Muscle layer of colon (tissue), 2 donors: Measurements from ENCODE around the gene GRAP.

Experiments used
- H3K27ac ChIP-seq: one replicate; pipeline ENCODE4 v1.7.0; 2013; ENCODE audit warnings: low read depth, mild to moderate bottlenecking, low read length, moderate library complexity
- H3K27me3 ChIP-seq, 2 donors: one replicate each; pipeline ENCODE4 v1.7.0; 2013; ENCODE audit warnings: low read length in 2 of 2, mild to moderate bottlenecking in 2 of 2; ENCODE audit not compliant: insufficient read depth in 2 of 2, control insufficient read depth in 1 of 2
- H3K36me3 ChIP-seq: one replicate; pipeline ENCODE4 v1.7.0; 2013; ENCODE audit warnings: mild to moderate bottlenecking, low read length; ENCODE audit not compliant: insufficient read depth
- H3K4me1 ChIP-seq: one replicate; pipeline ENCODE4 v1.7.0; 2013; ENCODE audit warnings: mild to moderate bottlenecking, low read length; ENCODE audit not compliant: insufficient read depth
- H3K4me3 ChIP-seq, 2 donors: one replicate each; pipeline ENCODE4 v1.7.0; 2013; ENCODE audit warnings: low read length in 2 of 2, low read depth in 1 of 2, mild to moderate bottlenecking in 1 of 2, moderate library complexity in 1 of 2
- H3K9ac ChIP-seq: one replicate; pipeline ENCODE4 v1.7.0; 2013; ENCODE audit warnings: low read length
- H3K9me3 ChIP-seq: one replicate; pipeline ENCODE4 v1.7.0; 2013; ENCODE audit warnings: mild to moderate bottlenecking, low read length
- donor health status: abdominal sarcoma.
- donor health status: Adenocarcinoma of cecum.

GRAP gene

DNA sequence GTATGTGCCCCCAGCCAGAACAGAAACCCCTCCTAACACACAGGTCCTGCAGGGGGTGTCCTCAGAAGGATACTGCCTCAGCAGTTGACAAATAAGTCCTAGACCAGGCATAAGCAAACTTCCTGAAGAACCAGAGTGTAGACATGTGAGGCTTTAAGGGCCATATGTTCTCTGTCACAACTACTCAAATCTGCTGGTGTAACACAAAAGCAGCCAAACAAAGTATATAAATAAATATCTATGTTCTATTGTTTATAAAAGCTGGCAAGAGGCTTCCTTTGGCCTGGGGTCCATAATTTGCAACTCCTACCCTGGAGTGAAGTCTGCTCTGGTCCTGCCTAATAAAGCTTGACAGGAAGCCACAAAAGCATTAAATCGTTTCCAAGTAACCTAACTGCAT is 52.1 kb downstream of the GRAP start:
- H3K27ac ChIP-seq: no peak overlapping the region
- H3K9me3 ChIP-seq: no peaks in the 10 kb centered on the region
- H3K27me3 ChIP-seq: no peaks in the 10 kb centered on the region
- H3K4me3 ChIP-seq: no peak overlapping the region
- no peaks in the 10 kb centered on the region for H3K36me3 ChIP-seq
- H3K4me1 ChIP-seq: no peaks in the 10 kb centered on the region
- H3K9ac ChIP-seq: no peak overlapping the region

DNA sequence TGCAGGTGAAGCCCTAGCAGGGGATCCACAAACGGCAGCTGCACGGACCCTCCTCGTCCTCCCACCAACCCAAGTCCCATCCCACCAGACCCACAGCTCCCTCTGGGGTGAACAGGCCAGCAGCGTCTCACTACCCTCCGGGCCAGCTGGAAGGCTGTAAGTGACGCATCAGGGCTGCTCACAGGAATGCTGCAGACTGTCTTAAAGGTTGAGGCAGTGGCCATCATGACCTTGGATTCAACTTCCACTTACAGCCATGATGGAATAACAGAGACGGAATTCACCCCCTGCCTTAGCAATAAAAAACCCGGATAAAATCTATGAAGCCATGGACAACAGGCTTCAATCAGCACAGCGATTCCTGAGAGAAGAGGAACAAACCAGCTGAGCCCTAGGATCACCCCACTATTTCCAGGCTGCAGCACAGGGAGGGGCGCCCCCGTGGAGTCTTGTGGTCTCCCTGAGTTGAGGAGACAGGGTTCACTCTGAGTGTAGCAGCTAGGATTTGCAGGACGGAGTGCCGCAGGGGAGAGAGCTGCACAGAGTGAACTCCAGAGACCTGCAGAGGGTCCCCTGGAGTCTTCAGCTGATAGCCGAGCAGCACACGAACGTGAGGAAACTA is 52.7 kb downstream of the GRAP start:
- Histone ChIP-seq H3K4me3 (no peak overlapping the region), H3K36me3 (no peaks in the 10 kb centered on the region), H3K4me1 (no peaks in the 10 kb centered on the region), H3K9me3 (no peaks in the 10 kb centered on the region), H3K27ac (no peak overlapping the region), H3K9ac (no peak overlapping the region), H3K27me3 (no peaks in the 10 kb centered on the region)

DNA sequence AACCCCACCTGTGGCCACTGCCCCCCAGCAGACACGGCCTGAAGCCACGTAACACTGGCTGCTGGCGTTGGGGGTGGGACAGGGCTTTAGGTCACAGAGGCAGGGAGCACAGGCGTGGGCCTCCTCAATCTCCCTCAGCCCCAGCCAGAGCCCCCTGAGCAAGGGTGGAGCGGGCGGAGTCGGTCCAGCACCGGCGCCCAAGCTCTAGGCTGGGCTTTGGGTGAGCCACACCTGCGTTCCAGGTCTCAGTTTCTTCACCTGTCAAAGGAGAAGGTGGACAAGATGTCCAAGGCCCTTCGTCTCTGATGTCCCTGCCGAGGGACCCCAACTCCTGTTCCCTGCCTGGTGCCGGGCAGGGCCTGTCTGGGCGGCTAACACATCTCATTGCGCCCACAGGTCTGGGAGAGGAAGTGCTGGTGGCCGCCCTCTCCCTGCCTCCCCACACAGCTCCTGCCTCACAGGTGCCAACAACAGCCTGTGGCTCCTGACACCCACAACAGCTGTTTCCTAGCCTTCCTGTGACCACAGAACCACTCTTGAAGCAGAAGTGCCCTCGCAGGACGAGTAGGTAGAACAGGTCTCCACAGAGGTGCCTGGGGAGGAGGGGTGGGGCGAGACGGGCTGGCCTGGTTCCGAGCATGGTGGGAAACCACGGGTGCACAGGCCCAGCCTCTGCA is 54.2 kb downstream of the GRAP start:
- no peaks in the 10 kb centered on the region for H3K27me3 ChIP-seq
- H3K27ac ChIP-seq: no peak overlapping the region
- no peaks in the 10 kb centered on the region for H3K4me1 ChIP-seq
- H3K36me3 ChIP-seq: no peaks in the 10 kb centered on the region
- H3K9me3 ChIP-seq: no peaks in the 10 kb centered on the region
- no peak overlapping the region for H3K9ac ChIP-seq
- H3K4me3 ChIP-seq: no peak overlapping the region

DNA sequence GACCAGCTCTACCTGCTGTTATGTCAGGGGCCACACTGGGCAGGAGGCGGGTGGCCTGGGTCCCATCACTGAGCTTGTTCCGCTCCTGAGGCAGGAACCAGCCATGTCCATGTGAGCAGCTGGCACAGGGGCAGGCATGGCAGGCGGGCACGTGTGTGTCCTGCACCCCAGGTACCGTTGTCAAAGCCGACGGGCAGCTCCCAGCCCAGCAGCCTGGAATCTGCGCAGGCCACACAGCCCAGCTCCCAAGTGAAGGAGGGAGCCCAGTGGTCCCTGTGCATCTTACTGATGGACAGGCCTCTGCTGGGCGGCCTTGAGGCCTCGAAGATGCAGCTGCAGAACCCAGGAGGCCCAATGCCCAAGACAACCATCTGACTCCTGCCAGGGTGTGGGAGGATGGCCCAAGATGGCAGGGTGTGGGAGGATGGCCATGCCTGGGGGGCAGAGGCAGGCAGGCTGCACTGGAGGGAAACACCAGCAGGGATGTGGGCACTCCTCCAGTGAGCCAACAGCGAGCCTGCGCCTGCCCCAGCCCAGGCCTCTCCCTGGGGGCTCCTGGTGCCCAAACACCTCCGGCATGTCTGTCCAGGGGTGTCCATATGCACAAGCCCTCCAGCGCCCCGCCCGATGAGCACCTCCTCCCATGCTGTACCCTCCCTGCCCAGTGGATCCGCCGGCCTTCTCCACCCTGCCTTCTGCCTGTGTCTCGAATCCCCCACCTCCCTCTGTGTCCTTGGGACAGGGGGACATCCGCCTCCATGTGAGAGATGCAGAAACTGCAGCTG is 55.0 kb downstream of the GRAP start:
- no peak overlapping the region for H3K27ac ChIP-seq
- no peaks in the 10 kb centered on the region for H3K27me3 ChIP-seq
- H3K36me3 ChIP-seq: no peaks in the 10 kb centered on the region
- no peaks in the 10 kb centered on the region for H3K4me1 ChIP-seq
- H3K9ac ChIP-seq: no peak overlapping the region
- no peaks in the 10 kb centered on the region for H3K9me3 ChIP-seq
- H3K4me3 ChIP-seq: no peak overlapping the region

DNA sequence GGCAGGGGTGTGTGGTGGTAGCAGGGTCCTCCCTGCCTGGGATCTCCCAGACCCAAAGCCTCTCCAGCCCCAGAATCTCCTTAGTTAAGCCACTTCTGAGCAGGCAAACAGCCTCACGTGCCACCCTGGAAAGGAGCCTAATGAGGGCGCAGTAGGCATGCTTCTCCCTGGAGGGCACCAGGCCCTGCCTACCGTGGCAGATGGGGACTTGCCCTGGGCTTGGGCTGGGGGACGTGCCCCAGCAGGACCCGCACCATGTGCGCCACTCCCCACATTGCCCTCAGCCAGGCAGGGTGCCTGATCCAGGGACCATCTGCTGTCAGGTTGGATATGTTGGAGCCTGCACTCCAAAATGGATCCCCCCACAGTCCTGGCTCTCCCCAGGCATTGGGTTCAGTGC is 56.4 kb downstream of the GRAP start:
- H3K36me3 ChIP-seq: no peaks in the 10 kb centered on the region
- H3K27me3 ChIP-seq: no peaks in the 10 kb centered on the region
- H3K9me3 ChIP-seq: no peaks in the 10 kb centered on the region
- H3K27ac ChIP-seq: no peak overlapping the region
- no peaks in the 10 kb centered on the region for H3K4me1 ChIP-seq
- no peak overlapping the region for H3K9ac ChIP-seq
- H3K4me3 ChIP-seq: no peak overlapping the region

DNA sequence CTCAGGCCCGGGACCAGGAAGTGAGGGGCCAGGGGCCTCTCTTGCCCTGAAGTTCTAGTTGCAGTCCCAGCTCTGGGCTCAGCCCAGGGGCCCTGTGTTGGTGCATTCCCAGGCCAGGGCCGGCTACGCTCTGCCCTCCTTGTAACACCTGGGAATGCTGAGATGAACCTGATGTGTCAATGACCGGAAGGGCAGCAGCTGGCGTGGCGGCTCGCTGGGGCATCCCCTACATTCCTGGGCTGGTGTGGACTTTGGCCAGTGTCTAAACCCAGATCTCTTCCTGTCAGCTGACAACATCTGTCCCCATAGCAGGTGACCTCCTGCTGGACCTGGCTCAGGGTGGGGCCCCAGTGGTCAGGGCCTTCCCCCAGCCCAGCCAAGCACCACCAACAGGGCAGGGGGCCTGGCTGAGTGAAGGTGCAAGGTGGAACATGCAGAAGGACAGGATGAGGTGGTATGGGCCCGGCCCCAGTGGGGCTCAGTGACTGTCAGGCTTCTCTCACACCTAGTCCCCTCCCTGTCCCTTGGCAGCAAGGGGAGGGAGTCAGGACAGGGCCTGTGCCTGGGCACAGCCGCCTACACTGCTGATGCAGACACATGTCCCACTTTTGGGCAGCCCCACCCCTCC is 58.1 kb downstream of the GRAP start:
- Histone ChIP-seq H3K9ac (no peak overlapping the region), H3K4me1 (no peaks in the 10 kb centered on the region), H3K27ac (no peak overlapping the region)

DNA sequence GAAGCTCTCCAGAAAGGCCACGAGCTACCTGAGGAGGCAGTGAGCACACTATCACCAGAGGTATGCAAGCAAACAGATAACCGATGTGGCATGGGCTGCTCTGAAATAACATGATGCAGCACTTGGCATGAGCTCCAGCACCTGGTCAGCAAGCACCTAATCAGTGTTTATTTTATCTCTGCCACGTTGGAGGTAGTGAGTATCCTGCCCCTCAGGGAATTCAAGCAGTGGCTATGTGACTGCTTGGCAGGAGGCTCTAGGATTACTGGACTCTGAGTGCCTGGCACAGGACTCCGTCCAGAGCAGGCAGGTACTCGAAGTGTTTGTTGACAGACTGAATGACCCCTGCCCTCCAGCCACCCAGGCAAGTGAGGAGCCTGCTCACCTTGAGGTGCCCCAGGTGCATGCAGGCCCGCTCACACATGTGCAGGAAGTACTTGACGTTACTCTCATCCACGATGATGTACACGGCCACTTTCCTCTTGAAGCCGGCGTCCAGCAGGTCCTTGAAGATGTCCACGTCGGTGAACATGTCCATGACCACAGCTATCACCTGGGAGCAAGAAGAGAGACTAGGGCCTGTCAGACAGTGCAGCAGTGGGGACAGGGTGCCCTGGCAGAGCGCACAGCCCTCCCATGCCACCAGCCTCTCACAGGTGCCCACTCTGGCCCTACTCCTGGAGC is 58.8 kb downstream of the GRAP start:
- no peak overlapping the region for H3K9ac ChIP-seq
- H3K27me3 ChIP-seq: no peaks in the 10 kb centered on the region
- H3K4me1 ChIP-seq: no peaks in the 10 kb centered on the region
- no peak overlapping the region for H3K4me3 ChIP-seq
- no peaks in the 10 kb centered on the region for H3K9me3 ChIP-seq
- no peak overlapping the region for H3K27ac ChIP-seq
- H3K36me3 ChIP-seq: no peaks in the 10 kb centered on the region

More for the DNA sequence above, 58.1 kb downstream of the GRAP start:
- Histone ChIP-seq H3K9me3 (no peaks in the 10 kb centered on the region), H3K4me3 (no peak overlapping the region), H3K27me3 (no peaks in the 10 kb centered on the region), H3K36me3 (no peaks in the 10 kb centered on the region)

DNA sequence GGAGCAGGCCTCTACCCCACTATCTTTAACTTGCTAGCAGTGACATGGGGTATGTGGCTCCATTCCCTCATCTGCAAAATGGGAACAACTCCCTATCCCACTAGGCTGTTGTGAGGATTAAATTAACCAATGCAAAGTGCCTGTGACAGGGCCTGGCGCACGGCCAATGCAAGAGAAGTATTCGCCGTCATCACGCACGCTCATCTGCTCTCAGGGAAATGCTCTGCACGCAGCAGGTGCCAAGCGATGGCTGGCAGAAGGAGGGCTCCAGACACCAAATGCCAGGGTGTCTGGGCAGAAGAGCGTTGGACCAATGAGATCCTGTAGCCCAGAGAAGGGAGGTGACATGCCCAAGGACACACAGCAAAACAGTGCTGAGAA is 59.5 kb downstream of the GRAP start:
- Histone ChIP-seq H3K36me3 (no peaks in the 10 kb centered on the region), H3K9me3 (no peaks in the 10 kb centered on the region), H3K4me1 (no peaks in the 10 kb centered on the region), H3K27ac (no peak overlapping the region), H3K4me3 (no peak overlapping the region), H3K27me3 (no peaks in the 10 kb centered on the region), H3K9ac (no peak overlapping the region)

DNA sequence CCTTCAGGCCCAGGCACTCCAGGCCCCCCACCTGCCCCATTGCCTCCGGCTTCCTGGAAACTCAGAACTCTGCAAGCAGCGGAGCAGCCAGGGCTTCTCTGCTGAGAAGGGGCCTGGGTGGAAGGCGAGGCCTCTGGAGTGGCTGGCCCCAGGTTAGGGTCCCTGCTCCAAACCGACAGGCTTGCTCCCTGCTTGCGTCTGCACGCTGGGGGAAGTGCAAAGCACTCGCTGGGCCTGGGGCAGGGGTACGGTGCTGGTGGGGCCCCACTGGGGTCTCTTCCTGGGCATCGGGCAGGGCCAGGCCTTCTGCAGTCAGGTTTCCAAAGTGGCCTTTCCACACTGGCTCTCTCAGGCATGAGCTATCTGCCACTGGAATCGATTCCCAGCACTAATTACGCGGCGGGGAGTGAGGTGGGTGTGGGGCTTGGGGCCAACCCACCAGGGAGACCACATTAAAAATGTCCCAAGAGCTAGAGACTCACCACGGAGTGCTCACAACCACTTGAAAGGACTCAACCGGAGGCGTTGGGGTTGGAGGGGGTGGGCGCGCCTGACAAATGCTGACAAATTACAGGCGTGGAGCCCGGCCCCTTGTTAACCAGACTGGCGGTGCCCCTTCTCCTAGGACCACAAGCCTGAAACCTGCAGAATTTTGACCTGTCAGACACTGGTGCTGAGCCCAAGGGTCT is 60.1 kb downstream of the GRAP start:
- no peak overlapping the region for H3K4me3 ChIP-seq
- H3K9me3 ChIP-seq: no peaks in the 10 kb centered on the region
- H3K9ac ChIP-seq: no peak overlapping the region
- no peak overlapping the region for H3K27ac ChIP-seq
- H3K36me3 ChIP-seq: no peaks in the 10 kb centered on the region
- H3K4me1 ChIP-seq: no peaks in the 10 kb centered on the region
- no peaks in the 10 kb centered on the region for H3K27me3 ChIP-seq

DNA sequence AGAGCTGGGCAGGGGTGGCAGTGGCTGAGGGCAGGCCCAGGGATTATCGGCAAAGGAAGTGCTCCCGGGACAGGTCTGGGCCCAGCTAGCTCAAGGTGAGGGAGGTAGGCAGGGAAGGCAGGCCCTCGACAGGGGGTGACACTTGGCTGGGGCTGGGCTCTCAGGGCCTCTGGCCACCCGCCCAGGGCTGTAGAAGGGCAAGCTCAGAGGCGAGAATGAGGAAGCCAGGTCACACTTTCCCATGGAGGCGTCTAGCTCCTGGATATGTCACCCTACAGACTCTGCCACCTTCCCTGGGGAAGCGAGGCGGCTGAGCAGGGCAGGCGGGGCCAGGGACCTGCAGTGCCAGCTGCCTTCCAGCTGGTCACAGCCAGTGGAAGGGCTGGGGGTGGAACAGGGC is 61.3 kb downstream of the GRAP start:
- H3K4me3 ChIP-seq: no peak overlapping the region
- no peak overlapping the region for H3K9ac ChIP-seq
- no peaks in the 10 kb centered on the region for H3K4me1 ChIP-seq
- no peak overlapping the region for H3K27ac ChIP-seq
- no peaks in the 10 kb centered on the region for H3K9me3 ChIP-seq
- H3K27me3 ChIP-seq: no peaks in the 10 kb centered on the region
- no peaks in the 10 kb centered on the region for H3K36me3 ChIP-seq
